WTC11 (cell line): ENCODE data around the gene SPAG4. TPM values are rescaled to one million over a fixed set of nuclear protein-coding genes. Genes with fewer than 3 reads are reported as not detected.

ENCODE experiments used
- ATAC-seq: fragments of 200-7000 bp; cut with Tn5 transposase; 2 replicates; pipeline ENCODE4 v1.10.0; 2021; ENCODE audit warnings: mild to moderate bottlenecking, moderate library complexity
- CTCF ChIA-PET: fragments of 300-600 bp; sonication (Branson Sonifier 250); formaldehyde crosslinking; loops from one replicate; lab custom pipeline; 2021; ENCODE audit warnings: antibody characterized with exemption; lab: Charles Lee
- POLR2A ChIA-PET: fragments of 350-600 bp; sonication (Branson Sonifier 250); formaldehyde crosslinking; loops from one replicate; lab custom pipeline; 2021; ENCODE audit warnings: antibody characterized with exemption; lab: Charles Lee
- DNase-seq: peaks from one replicate; pipeline ENCODE4 v3.0.0; 2021; ENCODE audit warnings: low spot score
- H3K27ac Mint-ChIP-seq: 2 replicates; pipeline ENCODE4 v1.8.0; 2021; ENCODE audit warnings: mixed read lengths
- H3K27me3 Mint-ChIP-seq: 2 replicates; pipeline ENCODE4 v1.8.0; 2021; ENCODE audit warnings: low read depth, mild to moderate bottlenecking, moderate library complexity, mixed read lengths
- H3K36me3 Mint-ChIP-seq: 2 replicates; pipeline ENCODE4 v1.8.0; 2021; ENCODE audit warnings: mixed read lengths
- H3K4me1 Mint-ChIP-seq: 2 replicates; pipeline ENCODE4 v1.8.0; 2022; ENCODE audit warnings: mixed read lengths
- H3K4me3 Mint-ChIP-seq: 2 replicates; pipeline ENCODE4 v1.8.0; 2021; ENCODE audit warnings: mild to moderate bottlenecking, moderate library complexity, mixed read lengths
- H3K9me3 Mint-ChIP-seq: 2 replicates; pipeline ENCODE4 v1.8.0; 2021; ENCODE audit warnings: mixed read lengths
- ATF1 ChIP-seq: sonication (generic); formaldehyde crosslinking; IDR thresholded peaks from 2 replicates; pipeline ENCODE4 v1.8.1; 2023; ENCODE audit warnings: mild to moderate bottlenecking, moderate library complexity, missing genetic modification reagents
- CBFB ChIP-seq: sonication (generic); formaldehyde crosslinking; IDR thresholded peaks from 2 replicates; pipeline ENCODE4 v1.8.1; 2022; ENCODE audit warnings: mild to moderate bottlenecking, low read depth, missing genetic modification reagents
- HMGA2 ChIP-seq: fragments of 250-450 bp; sonication (Bioruptor Pico); IDR thresholded peaks from 2 replicates; pipeline ENCODE4 v1.4.0; 2021; ENCODE audit warnings: mild to moderate bottlenecking, moderate library complexity
- MYBL2 ChIP-seq: sonication (generic); formaldehyde crosslinking; IDR thresholded peaks from 2 replicates; pipeline ENCODE4 v1.8.1; 2023; ENCODE audit warnings: mild to moderate bottlenecking, moderate library complexity, missing genetic modification reagents
- NFE2L1 ChIP-seq: sonication (generic); formaldehyde crosslinking; IDR thresholded peaks from 2 replicates; pipeline ENCODE4 v1.8.1; 2023; ENCODE audit warnings: missing genetic modification reagents
- NFYB ChIP-seq: sonication (generic); formaldehyde crosslinking; conservative IDR thresholded peaks from 2 replicates; pipeline ENCODE4 v1.8.0; 2022; ENCODE audit warnings: low read depth, missing genetic modification reagents
- NR1H2 ChIP-seq: sonication (generic); formaldehyde crosslinking; IDR thresholded peaks from 2 replicates; pipeline ENCODE4 v1.9.0; 2021; ENCODE audit warnings: mild to moderate bottlenecking, moderate library complexity, missing genetic modification reagents
- SOX15 ChIP-seq: fragments of 250-450 bp; sonication (Bioruptor Pico); IDR thresholded peaks from 2 replicates; pipeline ENCODE4 v1.9.0; 2021; ENCODE audit warnings: mild to moderate bottlenecking
- TCF7 ChIP-seq: sonication (generic); formaldehyde crosslinking; IDR thresholded peaks from 2 replicates; pipeline ENCODE4 v1.8.0; 2022; ENCODE audit warnings: mild to moderate bottlenecking, low read depth, missing genetic modification reagents, moderate library complexity
- ZNF263 ChIP-seq: sonication (generic); formaldehyde crosslinking; IDR thresholded peaks from 2 replicates; pipeline ENCODE4 v1.8.1; 2022; ENCODE audit warnings: low read depth, mild to moderate bottlenecking, moderate library complexity, missing genetic modification reagents
- ZNF423 ChIP-seq: fragments of 250-450 bp; sonication (Bioruptor Pico); IDR thresholded peaks from 2 replicates; pipeline ENCODE4 v2.1.2; 2022; ENCODE audit warnings: mild to moderate bottlenecking, moderate library complexity
- total RNA-seq: library from RNA; stranded (reverse); gene quantifications from 3 replicates; pipeline ENCODE4 v1.2.3, GENCODE V29; 2021
- TF ChIP-seq, protein P1 (sequence below): sonication (generic); formaldehyde crosslinking; IDR thresholded peaks from 2 replicates; pipeline ENCODE4 v1.8.0; 2022; ENCODE audit warnings: mild to moderate bottlenecking, missing genetic modification reagents
- TF ChIP-seq, protein P2 (sequence below): fragments of 200-600 bp; IDR thresholded peaks from 2 replicates; pipeline ENCODE4 v1.8.0; 2022; ENCODE audit warnings: antibody characterized with exemption
- TF ChIP-seq, protein P3 (sequence below): sonication (generic); formaldehyde crosslinking; IDR thresholded peaks from 2 replicates; pipeline ENCODE4 v1.8.0; 2022; ENCODE audit warnings: missing genetic modification reagents
- TF ChIP-seq, protein P4 (sequence below): fragments of 250-450 bp; sonication (Bioruptor Pico); IDR thresholded peaks from 2 replicates; pipeline ENCODE4 v2.1.2; 2022; ENCODE audit warnings: mild to moderate bottlenecking, moderate library complexity
- TF ChIP-seq, protein P5 (sequence below): fragments of 250-450 bp; sonication (Bioruptor Pico); IDR thresholded peaks from 2 replicates; pipeline ENCODE4 v1.9.0; 2021; ENCODE audit warnings: mild to moderate bottlenecking
- TF ChIP-seq, protein P6 (sequence below): sonication (generic); formaldehyde crosslinking; IDR thresholded peaks from 2 replicates; pipeline ENCODE4 v1.8.1; 2022; ENCODE audit warnings: mild to moderate bottlenecking, moderate library complexity, missing genetic modification reagents
- TF ChIP-seq, protein P7 (sequence below): sonication (generic); formaldehyde crosslinking; IDR thresholded peaks from 2 replicates; pipeline ENCODE4 v1.8.1; 2023; ENCODE audit warnings: mild to moderate bottlenecking, missing genetic modification reagents, moderate library complexity
- TF ChIP-seq, protein P8 (sequence below): fragments of 250-450 bp; sonication (Bioruptor Pico); IDR thresholded peaks from 2 replicates; pipeline ENCODE4 v1.8.0; 2021; ENCODE audit warnings: mild to moderate bottlenecking

Gene SPAG4
- total RNA-seq, 1 experiment from 2014 or later = 3.5 TPM

DNA sequence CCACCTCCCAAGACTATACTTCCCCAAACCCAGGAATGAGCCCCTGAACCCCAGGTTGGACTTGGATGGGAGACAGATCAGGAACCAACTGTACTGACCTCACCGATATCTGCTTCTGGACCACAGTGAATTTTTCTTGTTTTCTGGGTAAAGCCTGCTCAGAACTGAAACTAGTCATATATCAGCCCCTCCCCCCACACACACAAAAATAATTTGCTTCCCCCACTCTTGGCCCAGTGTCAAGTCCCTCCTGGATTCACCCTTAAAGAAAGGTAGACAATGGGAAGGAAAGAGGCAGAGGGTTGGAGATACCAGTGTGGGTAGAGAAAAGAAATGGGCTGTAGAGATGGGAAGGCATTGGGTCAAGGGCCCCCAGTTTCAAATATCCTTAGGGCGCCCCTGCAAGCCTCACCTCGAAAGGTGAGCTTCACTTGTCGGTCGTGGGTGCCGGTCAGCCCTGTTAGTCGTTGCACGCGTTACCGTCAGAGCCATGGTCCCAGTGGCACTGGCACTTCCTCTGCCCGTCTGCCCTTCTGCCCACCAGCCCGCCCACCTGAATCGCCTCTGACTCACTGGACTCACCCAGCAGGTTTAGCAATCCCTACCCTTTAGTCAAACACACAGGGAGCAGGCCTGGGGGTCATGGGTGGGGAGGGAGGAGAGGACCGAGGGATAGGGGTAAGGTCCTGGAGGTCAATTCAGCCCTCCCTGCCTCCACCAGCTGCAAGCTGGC, 8.5 kb upstream of the SPAG4 start:
- Mint-ChIP-seq H3K36me3 (no peaks in the 10 kb centered on the region), H3K9me3 (no peaks in the 10 kb centered on the region)
- CTCF ChIA-PET = interaction anchor here (0.6 to 3.0 kb wide), 3 partner anchors 9 to 386 kb away, joined by 3 to 10 read pairs (median 3); partner anchors contain the start of gene SPAG4
- POLR2A ChIA-PET = interaction anchor here (0.9 kb wide), 1 partner anchor 9 kb away, joined by 4 read pairs; the partner anchor contains the start of gene SPAG4
- ATAC-seq = no peak
- no peak for TF ChIP-seq TCF7 (CRISPR knock-in tag)
- no peak for TF ChIP-seq NR1H2
- TF ChIP-seq MYBL2 (CRISPR knock-in tag) = no peak
- TF ChIP-seq, protein P1, sequence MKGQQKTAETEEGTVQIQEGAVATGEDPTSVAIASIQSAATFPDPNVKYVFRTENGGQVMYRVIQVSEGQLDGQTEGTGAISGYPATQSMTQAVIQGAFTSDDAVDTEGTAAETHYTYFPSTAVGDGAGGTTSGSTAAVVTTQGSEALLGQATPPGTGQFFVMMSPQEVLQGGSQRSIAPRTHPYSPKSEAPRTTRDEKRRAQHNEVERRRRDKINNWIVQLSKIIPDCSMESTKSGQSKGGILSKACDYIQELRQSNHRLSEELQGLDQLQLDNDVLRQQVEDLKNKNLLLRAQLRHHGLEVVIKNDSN (CRISPR knock-in tag) = no peak
- no peak for TF ChIP-seq ATF1
- TF ChIP-seq ZNF263 (CRISPR knock-in tag) = no peak
- TF ChIP-seq, protein P2, sequence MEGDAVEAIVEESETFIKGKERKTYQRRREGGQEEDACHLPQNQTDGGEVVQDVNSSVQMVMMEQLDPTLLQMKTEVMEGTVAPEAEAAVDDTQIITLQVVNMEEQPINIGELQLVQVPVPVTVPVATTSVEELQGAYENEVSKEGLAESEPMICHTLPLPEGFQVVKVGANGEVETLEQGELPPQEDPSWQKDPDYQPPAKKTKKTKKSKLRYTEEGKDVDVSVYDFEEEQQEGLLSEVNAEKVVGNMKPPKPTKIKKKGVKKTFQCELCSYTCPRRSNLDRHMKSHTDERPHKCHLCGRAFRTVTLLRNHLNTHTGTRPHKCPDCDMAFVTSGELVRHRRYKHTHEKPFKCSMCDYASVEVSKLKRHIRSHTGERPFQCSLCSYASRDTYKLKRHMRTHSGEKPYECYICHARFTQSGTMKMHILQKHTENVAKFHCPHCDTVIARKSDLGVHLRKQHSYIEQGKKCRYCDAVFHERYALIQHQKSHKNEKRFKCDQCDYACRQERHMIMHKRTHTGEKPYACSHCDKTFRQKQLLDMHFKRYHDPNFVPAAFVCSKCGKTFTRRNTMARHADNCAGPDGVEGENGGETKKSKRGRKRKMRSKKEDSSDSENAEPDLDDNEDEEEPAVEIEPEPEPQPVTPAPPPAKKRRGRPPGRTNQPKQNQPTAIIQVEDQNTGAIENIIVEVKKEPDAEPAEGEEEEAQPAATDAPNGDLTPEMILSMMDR = no peak
- TF ChIP-seq CBFB (CRISPR knock-in tag) = no peak
- TF ChIP-seq SOX15 = no peak
- TF ChIP-seq, protein P3, sequence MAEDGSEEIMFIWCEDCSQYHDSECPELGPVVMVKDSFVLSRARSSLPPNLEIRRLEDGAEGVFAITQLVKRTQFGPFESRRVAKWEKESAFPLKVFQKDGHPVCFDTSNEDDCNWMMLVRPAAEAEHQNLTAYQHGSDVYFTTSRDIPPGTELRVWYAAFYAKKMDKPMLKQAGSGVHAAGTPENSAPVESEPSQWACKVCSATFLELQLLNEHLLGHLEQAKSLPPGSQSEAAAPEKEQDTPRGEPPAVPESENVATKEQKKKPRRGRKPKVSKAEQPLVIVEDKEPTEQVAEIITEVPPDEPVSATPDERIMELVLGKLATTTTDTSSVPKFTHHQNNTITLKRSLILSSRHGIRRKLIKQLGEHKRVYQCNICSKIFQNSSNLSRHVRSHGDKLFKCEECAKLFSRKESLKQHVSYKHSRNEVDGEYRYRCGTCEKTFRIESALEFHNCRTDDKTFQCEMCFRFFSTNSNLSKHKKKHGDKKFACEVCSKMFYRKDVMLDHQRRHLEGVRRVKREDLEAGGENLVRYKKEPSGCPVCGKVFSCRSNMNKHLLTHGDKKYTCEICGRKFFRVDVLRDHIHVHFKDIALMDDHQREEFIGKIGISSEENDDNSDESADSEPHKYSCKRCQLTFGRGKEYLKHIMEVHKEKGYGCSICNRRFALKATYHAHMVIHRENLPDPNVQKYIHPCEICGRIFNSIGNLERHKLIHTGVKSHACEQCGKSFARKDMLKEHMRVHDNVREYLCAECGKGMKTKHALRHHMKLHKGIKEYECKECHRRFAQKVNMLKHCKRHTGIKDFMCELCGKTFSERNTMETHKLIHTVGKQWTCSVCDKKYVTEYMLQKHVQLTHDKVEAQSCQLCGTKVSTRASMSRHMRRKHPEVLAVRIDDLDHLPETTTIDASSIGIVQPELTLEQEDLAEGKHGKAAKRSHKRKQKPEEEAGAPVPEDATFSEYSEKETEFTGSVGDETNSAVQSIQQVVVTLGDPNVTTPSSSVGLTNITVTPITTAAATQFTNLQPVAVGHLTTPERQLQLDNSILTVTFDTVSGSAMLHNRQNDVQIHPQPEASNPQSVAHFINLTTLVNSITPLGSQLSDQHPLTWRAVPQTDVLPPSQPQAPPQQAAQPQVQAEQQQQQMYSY (CRISPR knock-in tag) = no peak
- TF ChIP-seq NFE2L1 (CRISPR knock-in tag) = no peak
- TF ChIP-seq ZNF423 (CRISPR knock-in tag) = no peak
- no peak for TF ChIP-seq HMGA2 (CRISPR knock-in tag)
- TF ChIP-seq, protein P4, sequence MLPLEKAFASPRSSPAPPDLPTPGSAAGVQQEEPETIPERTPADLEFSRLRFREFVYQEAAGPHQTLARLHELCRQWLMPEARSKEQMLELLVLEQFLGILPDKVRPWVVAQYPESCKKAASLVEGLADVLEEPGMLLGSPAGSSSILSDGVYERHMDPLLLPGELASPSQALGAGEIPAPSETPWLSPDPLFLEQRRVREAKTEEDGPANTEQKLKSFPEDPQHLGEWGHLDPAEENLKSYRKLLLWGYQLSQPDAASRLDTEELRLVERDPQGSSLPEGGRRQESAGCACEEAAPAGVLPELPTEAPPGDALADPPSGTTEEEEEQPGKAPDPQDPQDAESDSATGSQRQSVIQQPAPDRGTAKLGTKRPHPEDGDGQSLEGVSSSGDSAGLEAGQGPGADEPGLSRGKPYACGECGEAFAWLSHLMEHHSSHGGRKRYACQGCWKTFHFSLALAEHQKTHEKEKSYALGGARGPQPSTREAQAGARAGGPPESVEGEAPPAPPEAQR (CRISPR knock-in tag) = no peak
- TF ChIP-seq, protein P5, sequence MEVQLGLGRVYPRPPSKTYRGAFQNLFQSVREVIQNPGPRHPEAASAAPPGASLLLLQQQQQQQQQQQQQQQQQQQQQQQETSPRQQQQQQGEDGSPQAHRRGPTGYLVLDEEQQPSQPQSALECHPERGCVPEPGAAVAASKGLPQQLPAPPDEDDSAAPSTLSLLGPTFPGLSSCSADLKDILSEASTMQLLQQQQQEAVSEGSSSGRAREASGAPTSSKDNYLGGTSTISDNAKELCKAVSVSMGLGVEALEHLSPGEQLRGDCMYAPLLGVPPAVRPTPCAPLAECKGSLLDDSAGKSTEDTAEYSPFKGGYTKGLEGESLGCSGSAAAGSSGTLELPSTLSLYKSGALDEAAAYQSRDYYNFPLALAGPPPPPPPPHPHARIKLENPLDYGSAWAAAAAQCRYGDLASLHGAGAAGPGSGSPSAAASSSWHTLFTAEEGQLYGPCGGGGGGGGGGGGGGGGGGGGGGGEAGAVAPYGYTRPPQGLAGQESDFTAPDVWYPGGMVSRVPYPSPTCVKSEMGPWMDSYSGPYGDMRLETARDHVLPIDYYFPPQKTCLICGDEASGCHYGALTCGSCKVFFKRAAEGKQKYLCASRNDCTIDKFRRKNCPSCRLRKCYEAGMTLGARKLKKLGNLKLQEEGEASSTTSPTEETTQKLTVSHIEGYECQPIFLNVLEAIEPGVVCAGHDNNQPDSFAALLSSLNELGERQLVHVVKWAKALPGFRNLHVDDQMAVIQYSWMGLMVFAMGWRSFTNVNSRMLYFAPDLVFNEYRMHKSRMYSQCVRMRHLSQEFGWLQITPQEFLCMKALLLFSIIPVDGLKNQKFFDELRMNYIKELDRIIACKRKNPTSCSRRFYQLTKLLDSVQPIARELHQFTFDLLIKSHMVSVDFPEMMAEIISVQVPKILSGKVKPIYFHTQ (CRISPR knock-in tag) = no peak
- no peak for TF ChIP-seq NFYB (CRISPR knock-in tag)
- TF ChIP-seq, protein P6, sequence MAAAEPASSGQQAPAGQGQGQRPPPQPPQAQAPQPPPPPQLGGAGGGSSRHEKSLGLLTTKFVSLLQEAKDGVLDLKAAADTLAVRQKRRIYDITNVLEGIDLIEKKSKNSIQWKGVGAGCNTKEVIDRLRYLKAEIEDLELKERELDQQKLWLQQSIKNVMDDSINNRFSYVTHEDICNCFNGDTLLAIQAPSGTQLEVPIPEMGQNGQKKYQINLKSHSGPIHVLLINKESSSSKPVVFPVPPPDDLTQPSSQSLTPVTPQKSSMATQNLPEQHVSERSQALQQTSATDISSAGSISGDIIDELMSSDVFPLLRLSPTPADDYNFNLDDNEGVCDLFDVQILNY (CRISPR knock-in tag) = no peak
- TF ChIP-seq, protein P7, sequence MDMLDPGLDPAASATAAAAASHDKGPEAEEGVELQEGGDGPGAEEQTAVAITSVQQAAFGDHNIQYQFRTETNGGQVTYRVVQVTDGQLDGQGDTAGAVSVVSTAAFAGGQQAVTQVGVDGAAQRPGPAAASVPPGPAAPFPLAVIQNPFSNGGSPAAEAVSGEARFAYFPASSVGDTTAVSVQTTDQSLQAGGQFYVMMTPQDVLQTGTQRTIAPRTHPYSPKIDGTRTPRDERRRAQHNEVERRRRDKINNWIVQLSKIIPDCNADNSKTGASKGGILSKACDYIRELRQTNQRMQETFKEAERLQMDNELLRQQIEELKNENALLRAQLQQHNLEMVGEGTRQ (CRISPR knock-in tag) = no peak
- TF ChIP-seq, protein P8, sequence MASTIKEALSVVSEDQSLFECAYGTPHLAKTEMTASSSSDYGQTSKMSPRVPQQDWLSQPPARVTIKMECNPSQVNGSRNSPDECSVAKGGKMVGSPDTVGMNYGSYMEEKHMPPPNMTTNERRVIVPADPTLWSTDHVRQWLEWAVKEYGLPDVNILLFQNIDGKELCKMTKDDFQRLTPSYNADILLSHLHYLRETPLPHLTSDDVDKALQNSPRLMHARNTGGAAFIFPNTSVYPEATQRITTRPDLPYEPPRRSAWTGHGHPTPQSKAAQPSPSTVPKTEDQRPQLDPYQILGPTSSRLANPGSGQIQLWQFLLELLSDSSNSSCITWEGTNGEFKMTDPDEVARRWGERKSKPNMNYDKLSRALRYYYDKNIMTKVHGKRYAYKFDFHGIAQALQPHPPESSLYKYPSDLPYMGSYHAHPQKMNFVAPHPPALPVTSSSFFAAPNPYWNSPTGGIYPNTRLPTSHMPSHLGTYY (CRISPR knock-in tag) = no peak
- TF ChIP-seq, all 79 proteins: peak for 0
- Mint-ChIP-seq H3K27ac (no peak overlapping the region), H3K4me3 (no peak overlapping the region), H3K27me3 (peaks cover 30% of the 10 kb centered on the region), H3K4me1 (peaks cover 4% of the 10 kb centered on the region; the same call in 1 of the 2 replicates)
- no peak for DNase-seq
